ENCODE data around the gene COBLL1. TPM values are rescaled to one million over a fixed set of nuclear protein-coding genes. Genes with fewer than 3 reads are reported as not detected.

Gene COBLL1
- total and polyA plus RNA-seq, 8 donors = 11.8 to 129 (median 58.3) TPM

- DNase-seq = no peak
- no peaks in the 10 kb centered on the region for H3K36me3 ChIP-seq
Observed at GRCh38 chr2:164859251-164859818, 17.7 kb upstream of the COBLL1 start.

GRCh38 chr2:164852086-164852485, 10.5 kb upstream of the COBLL1 start:
- 44 to 86% (median 50%) methylated on average over 4 of the region's 4 CpGs for WGBS, 5 donors
- H3K27me3 ChIP-seq = no peaks in the 10 kb centered on the region
- DNase-seq = no peak
- intact Hi-C loops (cut with DNase I; ENCODE audit: low total_unique reads) = no loop called here
- H3K9me3 ChIP-seq = no peaks in the 10 kb centered on the region
- no peak overlapping the region for H3K27ac ChIP-seq
- TF ChIP-seq, protein P1, sequence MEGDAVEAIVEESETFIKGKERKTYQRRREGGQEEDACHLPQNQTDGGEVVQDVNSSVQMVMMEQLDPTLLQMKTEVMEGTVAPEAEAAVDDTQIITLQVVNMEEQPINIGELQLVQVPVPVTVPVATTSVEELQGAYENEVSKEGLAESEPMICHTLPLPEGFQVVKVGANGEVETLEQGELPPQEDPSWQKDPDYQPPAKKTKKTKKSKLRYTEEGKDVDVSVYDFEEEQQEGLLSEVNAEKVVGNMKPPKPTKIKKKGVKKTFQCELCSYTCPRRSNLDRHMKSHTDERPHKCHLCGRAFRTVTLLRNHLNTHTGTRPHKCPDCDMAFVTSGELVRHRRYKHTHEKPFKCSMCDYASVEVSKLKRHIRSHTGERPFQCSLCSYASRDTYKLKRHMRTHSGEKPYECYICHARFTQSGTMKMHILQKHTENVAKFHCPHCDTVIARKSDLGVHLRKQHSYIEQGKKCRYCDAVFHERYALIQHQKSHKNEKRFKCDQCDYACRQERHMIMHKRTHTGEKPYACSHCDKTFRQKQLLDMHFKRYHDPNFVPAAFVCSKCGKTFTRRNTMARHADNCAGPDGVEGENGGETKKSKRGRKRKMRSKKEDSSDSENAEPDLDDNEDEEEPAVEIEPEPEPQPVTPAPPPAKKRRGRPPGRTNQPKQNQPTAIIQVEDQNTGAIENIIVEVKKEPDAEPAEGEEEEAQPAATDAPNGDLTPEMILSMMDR (IDR thresholded peaks at IDR 0.05) = no peak
- no peak for TF ChIP-seq POLR2A (IDR thresholded peaks at IDR 0.05)
- TF ChIP-seq EP300 (IDR thresholded peaks at IDR 0.05) = no peak
- TF ChIP-seq POLR2AphosphoS5 (IDR thresholded peaks at IDR 0.05) = no peak
- no peak overlapping the region for H3K4me3 ChIP-seq
- H3K36me3 ChIP-seq = no peaks in the 10 kb centered on the region
- H3K4me1 ChIP-seq = peaks cover 0 to 30% (median 9%) of the 10 kb centered on the region in 4 donors

More at GRCh38 chr2:164859251-164859818, 17.7 kb upstream of the COBLL1 start:
- H3K9me3 ChIP-seq = no peaks in the 10 kb centered on the region
- no peak overlapping the region for H3K4me3 ChIP-seq
- TF ChIP-seq, protein P1 (IDR thresholded peaks at IDR 0.05) = no peak
- TF ChIP-seq EP300 (IDR thresholded peaks at IDR 0.05) = no peak
- no peak for TF ChIP-seq POLR2AphosphoS5 (IDR thresholded peaks at IDR 0.05)
- no peak for TF ChIP-seq POLR2A (IDR thresholded peaks at IDR 0.05)
- peaks cover 0 to 10% (median 2%) of the 10 kb centered on the region in 4 donors for H3K4me1 ChIP-seq
- H3K27ac ChIP-seq = no peak overlapping the region
- WGBS, 5 donors = 30 to 50% (median 32%) methylated on average over 2 of the region's 2 CpGs
- intact Hi-C loops (cut with DNase I; ENCODE audit: low total_unique reads) = no loop called here
- no peaks in the 10 kb centered on the region for H3K27me3 ChIP-seq

DNA sequence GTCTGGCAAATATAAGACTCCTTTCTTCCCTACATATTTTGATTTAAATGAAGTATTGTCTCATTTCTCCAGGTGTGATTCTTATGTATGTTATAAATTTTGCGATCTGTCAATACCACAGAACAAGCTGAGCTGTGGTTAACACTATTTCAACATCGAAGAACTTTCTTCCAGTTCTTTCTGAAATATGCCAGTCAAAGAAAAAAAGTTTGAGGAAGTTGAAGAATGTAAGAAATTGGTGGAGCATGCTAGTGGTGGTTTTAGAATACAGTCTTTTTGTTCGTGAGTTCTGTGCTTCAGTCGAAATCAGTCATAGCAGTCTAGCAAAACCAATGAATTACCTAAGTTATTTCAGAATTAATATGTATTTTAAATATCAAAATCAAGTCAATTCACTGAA, 8.6 kb upstream of the COBLL1 start:
- peak in 1 of 2 donors; percentile 21 for DNase-seq
- WGBS, 5 donors = 22 to 47% (median 41%) methylated on average over 4 of the region's 4 CpGs
- Histone ChIP-seq H3K4me3 (no peak overlapping the region), H3K27me3 (no peaks in the 10 kb centered on the region), H3K4me1 (peaks cover 0 to 30% (median 9%) of the 10 kb centered on the region in 4 donors), H3K36me3 (no peaks in the 10 kb centered on the region), H3K9me3 (no peaks in the 10 kb centered on the region), H3K27ac (peak overlapping the region in 3 of 5 donors; percentile 1 to 12 (median 11))
- no peak for TF ChIP-seq EP300 (IDR thresholded peaks at IDR 0.05)
- TF ChIP-seq POLR2AphosphoS5 (IDR thresholded peaks at IDR 0.05) = no peak
- TF ChIP-seq POLR2A (IDR thresholded peaks at IDR 0.05) = no peak
- intact Hi-C loops (cut with DNase I; ENCODE audit: low total_unique reads) = no loop called here

DNA sequence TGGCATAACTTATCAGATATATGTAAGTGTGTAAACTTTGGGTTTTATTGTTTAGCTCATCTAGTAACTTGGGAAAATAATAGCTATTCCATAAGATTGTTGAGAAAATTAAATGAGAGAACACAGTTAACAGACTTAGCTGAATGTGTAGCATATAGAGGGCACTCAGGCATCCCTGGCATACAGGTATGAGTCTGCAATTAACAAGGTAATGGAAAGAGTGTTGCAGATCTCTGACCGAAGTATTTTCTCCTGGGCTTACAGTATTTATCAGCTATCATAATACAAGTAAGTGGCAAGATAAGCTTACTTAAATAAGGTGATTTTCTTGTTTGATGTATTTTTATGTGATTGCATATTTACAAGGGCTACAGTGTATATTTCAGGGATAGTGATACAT, 7.9 kb upstream of the COBLL1 start:
- DNase-seq = peak in 1 of 2 donors; percentile 18
- Histone ChIP-seq H3K4me1 (peaks cover 0 to 30% (median 9%) of the 10 kb centered on the region in 4 donors), H3K4me3 (no peak overlapping the region), H3K9me3 (no peaks in the 10 kb centered on the region), H3K27me3 (no peaks in the 10 kb centered on the region), H3K27ac (peak overlapping the region in 2 of 5 donors; percentile 1 to 12), H3K36me3 (no peaks in the 10 kb centered on the region)
- intact Hi-C loops (cut with DNase I; ENCODE audit: low total_unique reads) = no loop called here
- TF ChIP-seq EP300 (IDR thresholded peaks at IDR 0.05) = no peak
- no peak for TF ChIP-seq POLR2AphosphoS5 (IDR thresholded peaks at IDR 0.05)
- TF ChIP-seq, protein P1 (IDR thresholded peaks at IDR 0.05) = no peak
- 12 to 58% (median 37%) methylated on average over 1 of the region's 1 CpG for WGBS, 5 donors
